ENCODE measurements around the gene TCAF1.

The TCAF1 gene

GRCh38 chr7:143910473-143911248 lies 8.7 kb upstream of the TCAF1 start:
- H3K9me3 ChIP-seq (replicated peaks; ENCODE audit: insufficient read depth, low read length), result no peaks in the 10 kb centered on the region
- H3F3A ChIP-seq (ENCODE audit: insufficient read depth, low read length), result no peaks in the 10 kb centered on the region
- H3K9ac ChIP-seq (ENCODE audit: low read length), result no peak overlapping the region
- no peak for TF ChIP-seq CTCF (IDR thresholded peaks at IDR 0.05; ENCODE audit: low read length)
- no peak for TF ChIP-seq EZH2 (optimal IDR thresholded peaks at IDR 0.05; ENCODE audit: low read depth, low read length)
- TF ChIP-seq EZH2phosphoT487 (IDR thresholded peaks at IDR 0.05; ENCODE audit: low read length), result no peak
- H3K4me1 ChIP-seq (ENCODE audit: low read length), result no peaks in the 10 kb centered on the region
- H4K20me1 ChIP-seq (ENCODE audit: insufficient read depth, low read length), result no peaks in the 10 kb centered on the region
- no peaks in the 10 kb centered on the region for H3K36me3 ChIP-seq (replicated peaks; ENCODE audit: insufficient read depth, low read length)
- no peak for DNase-seq
- no peaks in the 10 kb centered on the region for H3K79me2 ChIP-seq (ENCODE audit: low read length)
- no peaks in the 10 kb centered on the region for H3K27me3 ChIP-seq (replicated peaks; ENCODE audit: insufficient read depth, low read length)
- H3K4me2 ChIP-seq (ENCODE audit: low read depth, low read length), result no peak overlapping the region
- H2AFZ ChIP-seq (ENCODE audit: low read length), result no peak overlapping the region
- H3K27ac ChIP-seq (ENCODE audit: low read length), result no peak overlapping the region
- no peaks in the 10 kb centered on the region for H3K9me2 ChIP-seq (replicated peaks; ENCODE audit: insufficient read depth, low read length)
- H3K4me3 ChIP-seq (ENCODE audit: low read length), result no peak overlapping the region

- H3F3A ChIP-seq (ENCODE audit: insufficient read depth, low read length), result no peaks in the 10 kb centered on the region
- no peak for DNase-seq
- TF ChIP-seq CTCF (IDR thresholded peaks at IDR 0.05; ENCODE audit: low read length) (no peak), EZH2phosphoT487 (IDR thresholded peaks at IDR 0.05; ENCODE audit: low read length) (no peak), EZH2 (optimal IDR thresholded peaks at IDR 0.05; ENCODE audit: low read depth, low read length) (no peak)
- H3K36me3 ChIP-seq (replicated peaks; ENCODE audit: insufficient read depth, low read length), result no peaks in the 10 kb centered on the region
- H2AFZ ChIP-seq (ENCODE audit: low read length), result no peak overlapping the region
- H3K9me3 ChIP-seq (replicated peaks; ENCODE audit: insufficient read depth, low read length), result no peaks in the 10 kb centered on the region
- no peak overlapping the region for H3K27ac ChIP-seq (ENCODE audit: low read length)
- no peak overlapping the region for H3K9ac ChIP-seq (ENCODE audit: low read length)
- H3K9me2 ChIP-seq (replicated peaks; ENCODE audit: insufficient read depth, low read length), result no peaks in the 10 kb centered on the region
- H3K4me1 ChIP-seq (ENCODE audit: low read length), result no peaks in the 10 kb centered on the region
- H3K4me3 ChIP-seq (ENCODE audit: low read length), result no peak overlapping the region
- H3K4me2 ChIP-seq (ENCODE audit: low read depth, low read length), result no peak overlapping the region
- H3K79me2 ChIP-seq (ENCODE audit: low read length), result no peaks in the 10 kb centered on the region
- no peaks in the 10 kb centered on the region for H4K20me1 ChIP-seq (ENCODE audit: insufficient read depth, low read length)
- H3K27me3 ChIP-seq (replicated peaks; ENCODE audit: insufficient read depth, low read length), result no peaks in the 10 kb centered on the region
Observed at GRCh38 chr7:143909863-143910262, 7.9 kb upstream of the TCAF1 start.

GRCh38 chr7:143908120-143908519 lies 6.1 kb upstream of the TCAF1 start:
- DNase-seq, result no peak
- Histone ChIP-seq H3K9me3 (replicated peaks; ENCODE audit: insufficient read depth, low read length) (no peaks in the 10 kb centered on the region), H3K4me2 (ENCODE audit: low read depth, low read length) (no peak overlapping the region)

More at GRCh38 chr7:143908120-143908519, 6.1 kb upstream of the TCAF1 start:
- H3K79me2 ChIP-seq (ENCODE audit: low read length), result no peaks in the 10 kb centered on the region
- no peaks in the 10 kb centered on the region for H3K36me3 ChIP-seq (replicated peaks; ENCODE audit: insufficient read depth, low read length)
- no peak for TF ChIP-seq EZH2phosphoT487 (IDR thresholded peaks at IDR 0.05; ENCODE audit: low read length)
- TF ChIP-seq CTCF (IDR thresholded peaks at IDR 0.05; ENCODE audit: low read length), result no peak
- no peak for TF ChIP-seq EZH2 (optimal IDR thresholded peaks at IDR 0.05; ENCODE audit: low read depth, low read length)
- no peaks in the 10 kb centered on the region for H4K20me1 ChIP-seq (ENCODE audit: insufficient read depth, low read length)
- H3F3A ChIP-seq (ENCODE audit: insufficient read depth, low read length), result no peaks in the 10 kb centered on the region
- no peaks in the 10 kb centered on the region for H3K9me2 ChIP-seq (replicated peaks; ENCODE audit: insufficient read depth, low read length)
- no peak overlapping the region for H2AFZ ChIP-seq (ENCODE audit: low read length)
- no peak overlapping the region for H3K9ac ChIP-seq (ENCODE audit: low read length)
- H3K4me3 ChIP-seq (ENCODE audit: low read length), result no peak overlapping the region
- no peak overlapping the region for H3K27ac ChIP-seq (ENCODE audit: low read length)
- no peaks in the 10 kb centered on the region for H3K4me1 ChIP-seq (ENCODE audit: low read length)
- H3K27me3 ChIP-seq (replicated peaks; ENCODE audit: insufficient read depth, low read length), result no peaks in the 10 kb centered on the region
